ENCODE data around the gene SCD5.

Gene SCD5

GRCh38 chr4:82765134-82765533 lies 33.5 kb downstream of the SCD5 start:
- Histone ChIP-seq H3K27me3 (ENCODE audit: control insufficient read depth, insufficient read depth, low read length) (no peaks in the 10 kb centered on the region), H3K4me1 (ENCODE audit: control insufficient read depth, insufficient read depth, low read length) (no peaks in the 10 kb centered on the region), H3K9ac (ENCODE audit: low read depth, low read length) (no peak overlapping the region), H3K36me3 (ENCODE audit: control insufficient read depth, insufficient read depth, low read length) (no peaks in the 10 kb centered on the region), H3K4me3 (ENCODE audit: low read depth, low read length) (no peak overlapping the region), H3K9me3 (ENCODE audit: control insufficient read depth, insufficient read depth, low read length) (0 out of 2 replicates have a peak, but pooled peaks cover 4% of the 10 kb centered on the region), H3K27ac (ENCODE audit: low read depth, low read length) (no peak overlapping the region)

GRCh38 chr4:82761229-82761628 lies 37.4 kb downstream of the SCD5 start:
- Histone ChIP-seq H3K27ac (ENCODE audit: low read depth, low read length) (no peak overlapping the region), H3K9ac (ENCODE audit: low read depth, low read length) (no peak overlapping the region), H3K27me3 (ENCODE audit: control insufficient read depth, insufficient read depth, low read length) (no peaks in the 10 kb centered on the region)

DNA sequence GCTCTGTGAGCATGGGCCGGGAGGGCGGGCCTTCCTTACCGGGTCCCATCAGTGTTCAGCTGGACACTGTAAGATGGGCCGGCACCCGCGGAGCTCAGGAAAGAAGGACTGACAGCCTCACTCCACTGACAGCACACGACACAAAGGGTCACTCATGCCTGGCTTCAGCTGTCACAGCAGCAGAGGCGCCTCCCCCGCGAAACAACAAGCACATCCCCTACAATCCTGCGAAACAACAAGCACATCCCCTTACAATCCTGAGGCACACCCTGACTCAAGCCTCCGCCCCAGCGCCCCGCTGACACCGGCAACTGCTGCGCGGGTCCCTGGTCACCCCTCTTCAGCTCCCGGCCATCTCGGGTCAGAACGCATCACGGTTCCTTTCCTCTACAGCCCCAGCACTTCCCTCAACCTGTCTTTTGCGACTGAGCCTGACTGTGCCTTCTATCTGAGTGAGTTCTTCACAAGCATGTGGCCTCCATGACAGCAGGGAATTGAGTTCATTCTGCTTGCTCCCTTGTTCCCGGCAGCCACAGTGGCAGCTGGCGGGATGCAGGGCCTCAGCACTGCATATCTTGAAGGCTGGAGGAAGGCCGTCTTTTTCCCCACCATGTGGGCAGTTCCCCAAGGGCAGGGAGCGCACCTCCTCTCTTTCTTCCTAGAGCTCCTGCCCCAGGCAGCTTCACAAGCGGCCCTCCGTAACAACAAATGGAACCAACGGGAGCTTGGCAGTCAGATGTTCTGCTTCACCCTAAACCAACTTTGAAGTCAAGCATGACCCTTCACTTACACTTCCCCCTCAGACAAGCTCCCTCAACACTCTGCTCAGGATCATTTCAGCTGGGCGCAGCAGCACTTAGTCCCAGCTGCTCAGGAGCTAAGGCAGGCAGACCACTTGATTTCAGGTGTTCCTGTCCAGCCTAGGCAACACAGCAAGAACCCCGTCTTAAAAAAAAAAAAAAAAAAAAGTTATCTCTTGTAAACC lies 39.6 kb downstream of the SCD5 start:
- no peak overlapping the region for H3K27ac ChIP-seq (ENCODE audit: low read depth, low read length)
- no peaks in the 10 kb centered on the region for H3K36me3 ChIP-seq (ENCODE audit: control insufficient read depth, insufficient read depth, low read length)
- no peaks in the 10 kb centered on the region for H3K9me3 ChIP-seq (ENCODE audit: control insufficient read depth, insufficient read depth, low read length)
- no peak overlapping the region for H3K4me3 ChIP-seq (ENCODE audit: low read depth, low read length)
- no peaks in the 10 kb centered on the region for H3K4me1 ChIP-seq (ENCODE audit: control insufficient read depth, insufficient read depth, low read length)
- H3K9ac ChIP-seq (ENCODE audit: low read depth, low read length), result no peak overlapping the region
- no peaks in the 10 kb centered on the region for H3K27me3 ChIP-seq (ENCODE audit: control insufficient read depth, insufficient read depth, low read length)

More at GRCh38 chr4:82761229-82761628, 37.4 kb downstream of the SCD5 start:
- H3K4me3 ChIP-seq (ENCODE audit: low read depth, low read length), result no peak overlapping the region
- H3K4me1 ChIP-seq (ENCODE audit: control insufficient read depth, insufficient read depth, low read length), result no peaks in the 10 kb centered on the region
- H3K9me3 ChIP-seq (ENCODE audit: control insufficient read depth, insufficient read depth, low read length), result 0 out of 2 replicates have a peak, but pooled peaks cover 4% of the 10 kb centered on the region
- no peaks in the 10 kb centered on the region for H3K36me3 ChIP-seq (ENCODE audit: control insufficient read depth, insufficient read depth, low read length)

GRCh38 chr4:82756061-82756460 lies 42.5 kb downstream of the SCD5 start:
- Histone ChIP-seq H3K36me3 (ENCODE audit: control insufficient read depth, insufficient read depth, low read length) (no peaks in the 10 kb centered on the region), H3K27me3 (ENCODE audit: control insufficient read depth, insufficient read depth, low read length) (peaks cover 4% of the 10 kb centered on the region; the same call in 1 of the 2 replicates), H3K9ac (ENCODE audit: low read depth, low read length) (no peak overlapping the region), H3K4me3 (ENCODE audit: low read depth, low read length) (no peak overlapping the region), H3K4me1 (ENCODE audit: control insufficient read depth, insufficient read depth, low read length) (no peaks in the 10 kb centered on the region), H3K27ac (ENCODE audit: low read depth, low read length) (no peak overlapping the region), H3K9me3 (ENCODE audit: control insufficient read depth, insufficient read depth, low read length) (no peaks in the 10 kb centered on the region)

DNA sequence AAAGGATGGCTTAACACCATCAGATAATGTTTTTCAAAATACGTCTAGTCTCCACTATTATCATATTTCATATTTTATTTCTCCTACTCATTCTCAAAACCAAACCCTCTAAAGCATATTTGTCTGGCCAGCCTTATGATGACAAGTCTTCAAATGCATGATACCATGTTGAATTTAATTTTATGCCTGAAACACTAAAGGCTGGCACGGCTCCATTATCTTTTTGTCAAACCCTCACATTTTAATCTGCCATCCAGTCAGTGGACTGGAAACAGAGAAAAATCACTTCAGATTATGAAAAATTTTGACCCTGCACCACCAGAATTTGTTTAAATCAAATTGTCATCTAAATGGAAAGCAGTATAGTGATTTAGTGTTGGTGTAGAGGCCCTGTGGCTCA lies 42.9 kb downstream of the SCD5 start:
- H3K27ac ChIP-seq (ENCODE audit: low read depth, low read length), result no peak overlapping the region
- H3K27me3 ChIP-seq (ENCODE audit: control insufficient read depth, insufficient read depth, low read length), result peaks cover 4% of the 10 kb centered on the region; the same call in 1 of the 2 replicates
- no peaks in the 10 kb centered on the region for H3K4me1 ChIP-seq (ENCODE audit: control insufficient read depth, insufficient read depth, low read length)
- no peaks in the 10 kb centered on the region for H3K36me3 ChIP-seq (ENCODE audit: control insufficient read depth, insufficient read depth, low read length)
- no peak overlapping the region for H3K4me3 ChIP-seq (ENCODE audit: low read depth, low read length)
- no peak overlapping the region for H3K9ac ChIP-seq (ENCODE audit: low read depth, low read length)
- no peaks in the 10 kb centered on the region for H3K9me3 ChIP-seq (ENCODE audit: control insufficient read depth, insufficient read depth, low read length)

DNA sequence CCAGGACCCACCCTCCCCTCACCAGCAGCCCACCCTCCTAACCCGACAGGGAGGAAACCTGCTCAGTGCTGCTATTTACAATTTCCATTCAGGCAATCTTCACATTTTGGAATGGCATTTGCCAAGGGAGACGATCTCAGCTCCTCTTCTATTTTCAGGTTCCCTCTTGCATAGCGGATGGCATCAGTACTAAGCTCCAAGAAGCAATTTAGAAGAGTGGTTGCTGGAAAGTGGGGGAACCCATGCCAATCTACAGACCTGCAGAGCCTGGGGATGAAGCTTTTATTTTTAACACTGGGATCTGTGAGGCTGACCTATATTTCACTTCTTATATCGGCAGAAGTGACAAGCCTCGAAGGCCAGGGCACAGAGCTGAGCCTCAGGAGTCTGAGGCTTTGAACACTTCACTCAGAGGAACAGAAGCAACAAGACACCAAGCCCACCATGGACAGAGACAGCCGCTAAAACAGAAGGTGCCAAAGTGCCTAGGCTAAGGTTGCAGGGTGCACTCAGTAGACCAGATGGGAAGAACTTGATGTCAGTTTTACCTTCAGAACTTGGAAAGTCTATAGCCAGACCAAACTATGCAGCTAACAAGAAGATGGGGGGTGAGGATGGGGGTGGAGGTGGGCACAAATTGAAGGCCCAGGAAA lies 44.0 kb downstream of the SCD5 start:
- Histone ChIP-seq H3K4me3 (ENCODE audit: low read depth, low read length) (no peak overlapping the region), H3K27me3 (ENCODE audit: control insufficient read depth, insufficient read depth, low read length) (peaks cover 4% of the 10 kb centered on the region; the same call in 1 of the 2 replicates), H3K4me1 (ENCODE audit: control insufficient read depth, insufficient read depth, low read length) (no peaks in the 10 kb centered on the region), H3K9ac (ENCODE audit: low read depth, low read length) (no peak overlapping the region), H3K27ac (ENCODE audit: low read depth, low read length) (no peak overlapping the region), H3K36me3 (ENCODE audit: control insufficient read depth, insufficient read depth, low read length) (no peaks in the 10 kb centered on the region), H3K9me3 (ENCODE audit: control insufficient read depth, insufficient read depth, low read length) (no peaks in the 10 kb centered on the region)

DNA sequence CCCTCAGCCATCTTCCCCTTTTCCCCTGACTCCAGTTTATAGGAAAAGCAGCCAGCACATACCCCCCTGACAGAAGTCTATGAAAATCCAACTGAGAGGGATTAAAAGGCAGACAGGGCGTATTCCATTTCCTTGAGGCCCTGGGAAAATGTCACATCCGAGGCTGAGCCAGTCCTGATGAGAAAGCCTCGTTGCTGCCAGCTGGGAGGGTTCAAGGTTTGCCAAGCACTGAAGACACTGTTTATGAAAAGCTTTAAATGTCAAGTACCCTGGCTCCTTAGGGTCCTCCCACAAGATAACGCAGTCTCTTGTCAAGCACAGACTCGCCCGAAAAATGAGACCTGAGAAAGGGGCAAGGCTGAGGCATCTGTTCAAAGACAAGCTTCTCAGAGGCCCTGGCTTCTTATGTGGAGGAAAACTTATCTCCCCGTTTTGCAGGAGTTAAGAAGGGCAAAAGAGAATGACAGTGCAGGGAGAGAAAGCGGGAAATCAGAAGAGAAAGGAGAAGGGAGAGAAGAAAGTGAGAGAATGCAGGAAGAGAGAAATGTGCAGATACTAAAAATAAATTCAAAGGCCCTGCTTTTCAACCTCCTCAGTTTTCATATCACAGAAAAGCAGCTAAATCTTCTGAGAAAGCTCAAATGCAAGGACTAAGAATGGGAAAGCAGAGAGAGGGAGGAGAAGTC lies 44.7 kb downstream of the SCD5 start:
- H3K9me3 ChIP-seq (ENCODE audit: control insufficient read depth, insufficient read depth, low read length), result no peaks in the 10 kb centered on the region

DNA sequence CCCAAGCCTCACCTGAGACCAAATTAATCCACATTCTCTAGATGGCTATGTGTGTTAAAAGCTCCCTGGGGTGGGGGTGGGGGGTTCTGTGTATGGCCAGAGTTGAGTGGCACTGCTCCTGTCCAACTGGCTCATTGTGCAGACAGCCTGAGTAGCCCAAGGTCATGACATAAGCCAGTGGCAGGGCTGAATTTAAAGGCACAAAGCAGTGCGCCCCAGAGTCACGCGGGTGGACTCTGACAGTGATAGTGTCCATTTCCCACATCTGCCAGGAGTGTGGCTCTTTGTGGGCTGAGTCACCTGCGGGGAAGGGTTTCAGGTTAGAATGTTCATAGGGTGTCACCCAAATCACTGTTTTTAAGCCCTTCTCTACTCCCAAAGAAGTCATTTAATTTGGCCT lies 45.4 kb downstream of the SCD5 start:
- Histone ChIP-seq H3K27me3 (ENCODE audit: control insufficient read depth, insufficient read depth, low read length) (peaks cover 4% of the 10 kb centered on the region; the same call in 1 of the 2 replicates), H3K9ac (ENCODE audit: low read depth, low read length) (no peak overlapping the region)

More for the DNA sequence above, 44.7 kb downstream of the SCD5 start:
- Histone ChIP-seq H3K27me3 (ENCODE audit: control insufficient read depth, insufficient read depth, low read length) (peaks cover 4% of the 10 kb centered on the region; the same call in 1 of the 2 replicates), H3K4me3 (ENCODE audit: low read depth, low read length) (no peak overlapping the region), H3K9ac (ENCODE audit: low read depth, low read length) (no peak overlapping the region), H3K27ac (ENCODE audit: low read depth, low read length) (no peak overlapping the region), H3K36me3 (ENCODE audit: control insufficient read depth, insufficient read depth, low read length) (no peaks in the 10 kb centered on the region), H3K4me1 (ENCODE audit: control insufficient read depth, insufficient read depth, low read length) (no peaks in the 10 kb centered on the region)

GRCh38 chr4:82748810-82749470 lies 49.7 kb downstream of the SCD5 start:
- no peak overlapping the region for H3K27ac ChIP-seq (ENCODE audit: low read depth, low read length)
- H3K9ac ChIP-seq (ENCODE audit: low read depth, low read length), result no peak overlapping the region
- H3K4me1 ChIP-seq (ENCODE audit: control insufficient read depth, insufficient read depth, low read length), result peaks cover 21% of the 10 kb centered on the region
- H3K36me3 ChIP-seq (ENCODE audit: control insufficient read depth, insufficient read depth, low read length), result no peaks in the 10 kb centered on the region
- peaks cover 4% of the 10 kb centered on the region; the same call in 1 of the 2 replicates for H3K27me3 ChIP-seq (ENCODE audit: control insufficient read depth, insufficient read depth, low read length)
- H3K4me3 ChIP-seq (ENCODE audit: low read depth, low read length), result no peak overlapping the region
- no peaks in the 10 kb centered on the region for H3K9me3 ChIP-seq (ENCODE audit: control insufficient read depth, insufficient read depth, low read length)

More for the DNA sequence above, 45.4 kb downstream of the SCD5 start:
- peaks cover under 1% of the 10 kb centered on the region; the same call in 1 of the 2 replicates for H3K4me1 ChIP-seq (ENCODE audit: control insufficient read depth, insufficient read depth, low read length)
- no peak overlapping the region for H3K4me3 ChIP-seq (ENCODE audit: low read depth, low read length)
- H3K36me3 ChIP-seq (ENCODE audit: control insufficient read depth, insufficient read depth, low read length), result no peaks in the 10 kb centered on the region
- no peaks in the 10 kb centered on the region for H3K9me3 ChIP-seq (ENCODE audit: control insufficient read depth, insufficient read depth, low read length)
- H3K27ac ChIP-seq (ENCODE audit: low read depth, low read length), result no peak overlapping the region

Measured in HUES48 (cell line).